ENCODE data around the gene MMP11. TPM values are rescaled to one million over a fixed set of nuclear protein-coding genes. Genes with fewer than 3 reads are reported as not detected.

Gene MMP11
- total and polyA plus RNA-seq, 2 experiments from 2014 or later = 5.3 to 17.4 TPM

- no peak overlapping the region for H2AFZ ChIP-seq
- H3K4me1 ChIP-seq (ENCODE audit: insufficient read depth) = peaks cover 6% of the 10 kb centered on the region; the same call in 1 of the 2 replicates
- H3K79me2 ChIP-seq (replicated peaks; ENCODE audit: insufficient read depth) = no peaks in the 10 kb centered on the region
- H3K4me1 Mint-ChIP-seq = peaks cover 17% of the 10 kb centered on the region
- H4K20me1 ChIP-seq (replicated peaks; ENCODE audit: insufficient read depth) = no peaks in the 10 kb centered on the region
- H3K27ac ChIP-seq (ENCODE audit: low read depth) = no peak overlapping the region
- no peak for TF ChIP-seq JUNB (IDR thresholded peaks at IDR 0.05; ENCODE audit: unreplicated experiment)
- TF ChIP-seq NANOG (IDR thresholded peaks at IDR 0.05; ENCODE audit: borderline replicate concordance) = no peak
- TF ChIP-seq, protein P1, sequence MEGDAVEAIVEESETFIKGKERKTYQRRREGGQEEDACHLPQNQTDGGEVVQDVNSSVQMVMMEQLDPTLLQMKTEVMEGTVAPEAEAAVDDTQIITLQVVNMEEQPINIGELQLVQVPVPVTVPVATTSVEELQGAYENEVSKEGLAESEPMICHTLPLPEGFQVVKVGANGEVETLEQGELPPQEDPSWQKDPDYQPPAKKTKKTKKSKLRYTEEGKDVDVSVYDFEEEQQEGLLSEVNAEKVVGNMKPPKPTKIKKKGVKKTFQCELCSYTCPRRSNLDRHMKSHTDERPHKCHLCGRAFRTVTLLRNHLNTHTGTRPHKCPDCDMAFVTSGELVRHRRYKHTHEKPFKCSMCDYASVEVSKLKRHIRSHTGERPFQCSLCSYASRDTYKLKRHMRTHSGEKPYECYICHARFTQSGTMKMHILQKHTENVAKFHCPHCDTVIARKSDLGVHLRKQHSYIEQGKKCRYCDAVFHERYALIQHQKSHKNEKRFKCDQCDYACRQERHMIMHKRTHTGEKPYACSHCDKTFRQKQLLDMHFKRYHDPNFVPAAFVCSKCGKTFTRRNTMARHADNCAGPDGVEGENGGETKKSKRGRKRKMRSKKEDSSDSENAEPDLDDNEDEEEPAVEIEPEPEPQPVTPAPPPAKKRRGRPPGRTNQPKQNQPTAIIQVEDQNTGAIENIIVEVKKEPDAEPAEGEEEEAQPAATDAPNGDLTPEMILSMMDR (conservative IDR thresholded peaks at IDR 0.05; ENCODE audit: low read depth in 2 of 2) = no peak
- no peak for TF ChIP-seq ZNF462 (CRISPR knock-in tag; IDR thresholded peaks at IDR 0.05)
- no peak for TF ChIP-seq STAT1 (IDR thresholded peaks at IDR 0.05; ENCODE audit: unreplicated experiment)
- TF ChIP-seq POLR2AphosphoS5 (IDR thresholded peaks at IDR 0.05; ENCODE audit: low read depth) = no peak
- no peak for TF ChIP-seq REST (IDR thresholded peaks at IDR 0.05; ENCODE audit: unreplicated experiment)
- no peak for TF ChIP-seq ETS1 (IDR thresholded peaks at IDR 0.05)
- TF ChIP-seq EZH2 (IDR thresholded peaks at IDR 0.05; ENCODE audit: low read depth, unreplicated experiment) = no peak
- no peak for TF ChIP-seq ZNF331 (CRISPR knock-in tag; IDR thresholded peaks at IDR 0.05; ENCODE audit: low read depth)
- H3K4me3 ChIP-seq = no peak overlapping the region
- H3K27me3 Mint-ChIP-seq (ENCODE audit: insufficient read depth, low read depth, poor library complexity) = peaks cover 27% of the 10 kb centered on the region
- H3K9me3 Mint-ChIP-seq = no peaks in the 10 kb centered on the region
- H3K36me3 ChIP-seq (ENCODE audit: insufficient read depth) = no peaks in the 10 kb centered on the region
- no peak overlapping the region for H3K27ac Mint-ChIP-seq
- peak overlapping the region; percentile 4; the same call in 1 of the 3 replicates for H3K4me3 Mint-ChIP-seq
- ATAC-seq (no peak), DNase-seq (ENCODE audit: low spot score) (no peak)
- H3K27me3 ChIP-seq (ENCODE audit: insufficient read depth) = peaks cover 32% of the 10 kb centered on the region
- H3F3A ChIP-seq (replicated peaks; ENCODE audit: low read depth) = peaks cover 8% of the 10 kb centered on the region; the same call in 1 of the 2 replicates
- H3K9me2 ChIP-seq (ENCODE audit: insufficient read depth) = no peaks in the 10 kb centered on the region
- H3K4me2 ChIP-seq = no peak overlapping the region
- H3K36me3 Mint-ChIP-seq (ENCODE audit: low read depth) = no peaks in the 10 kb centered on the region
Observed at GRCh38 chr22:23774114-23774921, 1.7 kb downstream of the MMP11 start.
